Left cardiac atrium (tissue), 4 donors: ENCODE measurements around the gene SBNO2. TPM values are rescaled to one million over a fixed set of nuclear protein-coding genes. Genes with fewer than 3 reads are reported as not detected.
"Not testable (repeated sequence)": the region's sequence is repeated elsewhere in the genome, so short reads cannot be mapped to it uniquely, and the experiment has no call there.

Source experiments
- ATAC-seq, 2 donors: fragments of 200-7000 bp; cut with Tn5 transposase; one replicate each; pipeline ENCODE4 v1.9.1; 2020; ENCODE audit warnings: mild to moderate bottlenecking in 2 of 2, moderate library complexity in 2 of 2
- DNase-seq: peaks from one replicate; pipeline ENCODE4 v3.0.0-alpha.2; 2020
- intact Hi-C, 2 donors: fragments of 100-400 bp; cut with DNase I; formaldehyde crosslinking; loops; one replicate each; pipeline versions ENCODE4 v1.14.1 to v1.15.1; 2022 to 2023
- total RNA-seq, 2 donors: library from RNA; stranded (reverse); fragmentation: NEBNext Ultra II Directional; extraction: Animal tissue kit (Norgen Biotek cat#: 25700); gene quantifications; one replicate each; pipeline ENCODE4 v1.2.1, GENCODE V29; 2021
- donor health status: DM: no; HTN: yes; CAD: no.
- donor health status: DM: no; HTN: yes; CAD: no; lungs with severe emphysema.
- donor health status: DM: yes; HTN: yes; CAD: no.
- donor health status: Dilated cardiomyopathy.

The SBNO2 gene
- total RNA-seq, 2 donors from 2014 or later = 27.2 to 64.2 TPM

GRCh38 chr19:1129084-1129483 lies 45.0 kb downstream of the SBNO2 start:
- DNase-seq, intact Hi-C loops, ATAC-seq: not testable (repeated sequence)

DNA sequence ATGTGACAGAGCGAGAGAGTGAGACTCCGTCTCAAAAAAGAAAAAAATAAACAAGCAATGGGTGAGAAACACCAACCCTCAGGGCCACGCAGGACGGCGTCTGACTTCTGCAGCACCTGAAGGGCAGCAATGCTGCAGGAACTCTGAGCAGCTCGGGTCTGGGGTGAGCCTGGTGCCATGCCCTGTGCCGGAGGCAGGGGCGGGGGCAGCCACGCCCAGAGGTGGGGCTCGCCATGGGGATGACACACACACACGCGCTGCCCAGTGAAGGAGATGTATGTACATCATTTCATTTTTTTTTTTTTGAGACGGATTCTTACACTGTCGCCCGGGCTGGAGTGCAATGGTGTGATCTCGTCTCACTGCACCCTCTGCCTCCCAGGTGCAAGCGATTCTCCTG lies 46.0 kb downstream of the SBNO2 start:
- intact Hi-C loops = no loop called here
- DNase-seq (no peak), ATAC-seq (no peak)

GRCh38 chr19:1126984-1127760 lies 46.9 kb downstream of the SBNO2 start:
- ATAC-seq (no peak), DNase-seq (no peak)
- intact Hi-C loops = no loop called here

DNA sequence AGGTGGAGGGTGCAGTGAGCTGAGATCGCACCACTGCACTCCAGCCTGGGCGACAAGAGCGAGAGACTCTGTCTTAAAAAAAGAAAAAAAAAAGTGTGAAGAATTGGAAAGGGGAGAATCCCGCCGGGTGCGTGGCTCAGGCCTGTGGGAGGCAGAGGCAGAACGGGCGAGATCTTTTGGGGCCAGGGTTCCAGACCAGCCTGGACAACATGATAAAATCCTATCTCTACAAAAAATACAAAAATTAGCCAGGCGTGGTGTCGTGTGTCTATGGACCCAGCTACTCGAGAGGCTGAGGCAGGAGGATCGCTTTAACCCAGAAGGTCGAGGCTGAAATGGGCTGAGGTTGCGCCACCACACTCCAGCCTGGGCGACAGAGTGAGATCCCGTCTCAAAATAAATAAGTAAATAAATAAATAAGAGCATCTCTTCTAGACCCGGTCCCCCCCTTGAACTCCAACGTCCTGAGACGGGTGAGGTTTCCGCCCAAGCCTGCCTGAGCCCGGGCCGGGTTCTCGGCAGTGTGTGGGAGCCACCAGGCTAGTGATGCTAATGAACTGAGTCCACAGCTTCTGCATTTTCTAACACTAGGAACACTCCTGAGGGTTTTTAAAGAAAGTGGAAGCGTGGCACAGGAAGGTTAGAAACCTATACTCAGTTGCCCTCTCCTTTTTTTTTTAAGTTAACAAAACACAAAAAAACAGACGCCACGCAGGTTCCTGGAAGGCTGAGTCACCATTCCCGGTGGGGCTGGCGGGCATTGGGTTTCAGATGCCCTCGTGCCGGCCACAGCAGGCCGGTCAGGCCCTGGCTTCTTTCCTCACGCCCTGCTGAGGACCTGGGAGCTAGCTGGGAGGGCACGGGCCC lies 48.2 kb downstream of the SBNO2 start:
- intact Hi-C loops = no loop called here
- DNase-seq = no peak
- no peak for ATAC-seq

DNA sequence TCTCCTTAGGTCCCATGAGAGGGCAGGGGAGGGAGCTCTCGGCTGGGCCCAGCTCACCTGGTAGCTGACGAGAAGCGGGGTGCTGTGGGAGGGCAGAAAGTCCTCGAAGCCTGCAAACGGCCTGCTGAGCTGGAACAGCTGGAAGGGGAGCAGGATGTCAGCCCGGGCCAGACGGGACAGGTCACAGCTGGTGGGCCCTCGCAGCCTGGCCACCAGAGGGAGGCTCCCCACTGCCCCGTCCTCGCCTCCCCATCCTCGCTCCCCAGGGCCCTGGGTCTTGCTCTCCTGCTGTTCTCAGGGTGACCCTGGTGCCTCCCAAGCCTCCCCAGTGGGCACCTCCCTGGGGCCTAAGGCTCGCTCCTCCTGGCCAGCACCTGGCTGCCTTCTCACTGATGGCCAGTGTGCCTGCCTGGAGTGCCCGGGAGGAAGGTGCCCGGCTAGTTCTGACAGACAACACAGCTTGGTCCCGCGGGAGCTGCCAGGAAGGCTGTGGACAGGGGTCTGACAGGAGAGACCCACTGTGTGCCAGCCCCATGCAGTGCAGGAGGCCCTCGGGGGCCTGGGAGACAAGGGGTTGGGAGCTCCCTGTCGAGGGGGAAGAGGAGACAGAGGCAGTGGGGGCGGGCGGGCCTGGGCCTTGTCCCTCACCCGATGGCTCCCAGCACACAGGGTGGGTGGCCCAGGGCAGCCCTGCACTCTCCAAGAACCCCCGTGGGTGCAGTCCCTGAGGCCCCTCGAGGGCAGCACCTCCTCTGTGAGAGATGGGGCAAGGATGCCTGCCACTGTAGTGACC lies 50.0 kb downstream of the SBNO2 start:
- intact Hi-C loops = no loop called here
- ATAC-seq (no peak), DNase-seq (peak; percentile 22)

GRCh38 chr19:1123381-1123780 lies 50.7 kb downstream of the SBNO2 start:
- ATAC-seq = no peak
- intact Hi-C loops = no loop called here

DNA sequence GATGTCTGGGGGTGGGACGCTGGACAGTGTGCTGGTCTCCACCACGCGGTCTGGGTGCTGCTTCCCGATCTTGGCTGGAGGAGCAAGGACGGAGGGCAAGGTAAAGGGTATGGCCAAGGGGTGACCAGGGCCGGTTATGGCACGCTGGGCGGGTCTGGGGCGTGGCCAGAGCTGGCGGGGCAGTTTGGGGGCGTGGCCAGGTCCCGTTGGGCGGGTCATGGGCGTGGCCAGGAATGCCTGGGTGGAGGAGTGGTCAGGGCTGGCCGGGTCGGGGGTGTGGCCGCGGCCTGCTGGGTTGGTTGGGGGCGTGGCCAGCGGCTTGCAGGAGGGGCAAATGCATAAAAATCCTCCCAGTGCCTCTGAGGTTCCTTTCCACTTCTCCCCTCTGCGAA lies 51.1 kb downstream of the SBNO2 start:
- DNase-seq (peak; percentile 81), ATAC-seq (peak; percentile 70 to 75)
- intact Hi-C loops = no loop called here

More at GRCh38 chr19:1123381-1123780, 50.7 kb downstream of the SBNO2 start:
- DNase-seq = no peak

DNA sequence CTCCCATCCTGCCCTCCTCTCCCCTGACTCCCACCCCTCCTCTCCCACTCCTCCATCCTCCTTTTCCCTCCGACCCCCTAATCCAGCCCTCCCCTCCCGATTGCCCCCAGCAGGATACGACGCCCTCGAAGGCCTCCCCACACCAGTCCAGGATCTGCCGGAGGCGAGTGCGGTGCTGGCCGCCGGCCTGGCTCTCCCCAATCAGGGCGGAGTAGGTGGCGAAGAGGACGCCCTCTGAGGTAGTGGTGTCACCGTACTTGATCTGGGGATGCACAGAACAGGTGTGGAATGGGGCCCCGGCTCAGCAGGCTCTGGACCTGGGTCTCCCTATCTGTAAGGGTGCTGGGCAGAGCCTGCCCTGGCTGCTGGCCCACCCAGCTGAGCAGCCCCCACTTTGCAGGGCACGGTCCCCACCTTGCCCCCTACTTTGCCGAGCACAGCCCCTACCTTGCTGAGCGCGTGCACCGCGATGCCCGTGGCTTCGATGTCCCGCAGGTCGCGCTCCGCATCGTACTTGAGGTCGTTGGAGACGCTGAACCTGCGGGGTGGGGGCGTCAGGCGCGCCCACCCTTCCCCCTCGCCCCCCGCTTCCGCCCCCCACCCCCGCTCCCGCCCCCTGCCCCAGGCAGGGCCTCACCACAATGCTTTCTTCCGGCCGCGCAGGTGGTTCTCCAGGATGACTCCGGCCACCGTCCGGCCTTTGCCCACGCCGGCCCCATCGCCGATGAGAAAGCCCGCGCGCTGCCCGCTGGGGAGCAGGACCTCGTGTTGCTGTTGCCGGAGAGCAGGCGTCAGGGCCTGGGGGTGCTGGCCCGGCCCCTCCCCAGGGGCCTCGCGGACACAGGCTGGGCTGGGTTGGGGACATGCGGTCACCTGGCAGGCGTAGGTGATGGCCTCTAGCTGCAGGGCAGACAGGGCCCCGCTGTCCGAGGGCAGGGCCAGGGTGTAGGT lies 51.8 kb downstream of the SBNO2 start:
- peak; percentile 20 for DNase-seq
- ATAC-seq = no peak
- intact Hi-C loops = no loop called here

DNA sequence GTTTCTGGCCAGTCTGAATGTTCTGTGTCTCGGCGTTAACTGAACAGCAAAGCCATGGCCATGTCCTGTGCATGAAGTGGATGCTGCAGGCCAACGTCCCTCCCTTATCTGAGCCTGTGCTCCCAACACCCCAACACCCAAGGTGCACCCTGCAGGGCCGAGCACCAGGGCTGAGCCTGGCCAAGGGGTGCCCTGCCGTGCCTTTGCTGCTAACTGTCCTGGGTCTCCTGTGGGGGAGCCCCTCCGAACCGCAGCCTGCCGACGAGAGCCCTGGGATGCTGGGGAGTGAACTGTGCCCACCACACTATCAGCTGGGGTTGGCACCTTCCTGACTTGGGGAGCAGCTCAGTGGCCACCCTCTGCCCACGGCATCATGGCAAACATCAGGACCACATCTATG lies 52.7 kb downstream of the SBNO2 start:
- intact Hi-C loops = no loop called here
- ATAC-seq = no peak
- no peak for DNase-seq

- intact Hi-C loops = loop anchor here (5.0 kb wide), 2 partner anchors 63 to 73 kb away; no protein-coding TSS in a partner anchor
- DNase-seq (peak; percentile 25), ATAC-seq (no peak)
Measured at GRCh38 chr19:1119475-1120217, 54.4 kb downstream of the SBNO2 start.

DNA sequence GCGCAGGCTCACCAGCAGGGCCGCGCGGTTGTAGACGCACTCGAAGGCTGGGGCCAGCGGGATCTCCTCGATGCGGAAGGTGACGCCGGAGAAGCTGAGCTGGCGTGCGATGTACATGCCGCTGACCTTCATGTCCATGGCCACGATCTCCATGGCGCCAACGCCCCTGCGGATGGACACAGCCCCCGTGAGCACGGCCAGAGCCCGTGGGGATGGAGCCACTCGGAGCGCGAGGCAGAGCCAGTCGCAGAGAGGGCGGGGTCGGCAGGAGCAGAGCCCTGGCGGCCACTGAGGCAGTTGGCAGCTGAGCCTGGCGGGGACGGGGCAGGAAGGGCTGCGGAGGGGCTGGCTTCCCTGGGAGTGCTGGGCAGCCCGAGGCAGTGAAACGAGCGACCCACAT lies 55.1 kb downstream of the SBNO2 start:
- no peak for ATAC-seq
- intact Hi-C loops = loop anchor here (5.0 kb wide), 2 partner anchors 63 to 73 kb away; no protein-coding TSS in a partner anchor
- peak; percentile 24 for DNase-seq

GRCh38 chr19:1117654-1118053 lies 56.4 kb downstream of the SBNO2 start:
- intact Hi-C loops = loop anchor here (5.0 kb wide), 2 partner anchors 65 to 75 kb away; no protein-coding TSS in a partner anchor
- no peak for ATAC-seq
- no peak for DNase-seq

- intact Hi-C loops = loop anchor here (5.0 kb wide), 2 partner anchors 65 to 75 kb away; no protein-coding TSS in a partner anchor
- ATAC-seq (no peak), DNase-seq (peak; percentile 22)
Measured at GRCh38 chr19:1116726-1117581, 57.1 kb downstream of the SBNO2 start.

DNA sequence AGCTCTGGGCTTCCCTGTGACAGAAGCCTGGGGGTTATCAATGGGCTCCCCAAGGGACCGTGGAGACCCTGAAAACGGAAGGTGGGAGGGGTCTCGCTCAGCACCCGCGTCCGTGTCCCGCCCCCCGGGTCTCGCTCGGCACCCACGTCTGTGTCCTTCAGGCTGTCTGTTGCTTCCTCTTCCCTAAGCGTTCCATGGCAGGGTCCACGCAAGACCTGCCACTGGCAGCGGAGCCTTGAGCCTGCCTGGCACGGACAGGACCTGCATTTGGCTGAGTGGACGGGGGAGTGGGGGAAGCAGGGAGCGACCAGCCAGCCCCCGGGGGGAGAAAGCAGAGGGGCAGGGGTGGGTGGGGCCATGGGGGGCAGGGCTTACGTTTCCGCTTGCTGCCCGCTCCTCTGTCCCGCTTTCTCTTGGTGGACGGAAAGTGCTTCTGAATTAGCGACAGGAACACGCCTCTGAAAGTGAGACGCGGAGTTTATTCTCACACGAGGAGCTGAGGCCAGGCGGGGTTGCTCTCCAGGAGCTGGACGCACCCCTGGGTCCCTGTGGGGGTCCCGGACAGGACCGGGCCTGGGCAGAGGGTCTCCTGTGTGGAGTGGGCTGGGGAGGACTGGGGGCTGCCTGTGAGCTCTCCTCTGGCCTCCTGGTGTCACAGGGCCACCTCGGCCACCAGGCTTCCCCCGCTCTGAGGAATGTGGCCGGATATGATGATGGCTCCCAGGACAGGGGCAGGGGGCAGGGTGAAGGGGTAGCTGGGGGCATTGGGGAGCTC lies 58.2 kb downstream of the SBNO2 start:
- ATAC-seq = no peak
- intact Hi-C loops = loop anchor here (5.0 kb wide), 2 partner anchors 66 to 76 kb away; no protein-coding TSS in a partner anchor
- DNase-seq = no peak

DNA sequence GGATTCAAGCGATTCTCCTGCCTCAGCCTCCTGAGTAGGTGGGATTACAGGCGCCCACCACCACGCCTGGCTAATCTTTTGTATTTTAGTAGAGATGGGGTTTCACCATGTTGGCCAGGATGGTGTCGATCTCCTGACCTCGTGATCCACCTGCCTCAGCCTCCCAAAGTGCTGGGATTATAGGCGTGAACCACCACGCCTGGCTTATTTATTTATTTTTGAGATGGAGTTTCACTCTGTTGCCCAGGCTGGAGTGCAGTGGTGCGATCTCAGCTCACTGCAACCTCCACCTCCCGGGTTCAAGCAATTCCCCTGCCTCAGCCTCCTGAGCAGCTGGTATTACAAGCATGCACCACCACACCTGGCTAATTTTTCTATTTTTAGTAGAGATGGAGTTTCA lies 59.3 kb downstream of the SBNO2 start:
- intact Hi-C loops = loop anchor here (5.0 kb wide), 2 partner anchors 68 to 78 kb away; no protein-coding TSS in a partner anchor
- DNase-seq, ATAC-seq: not testable (repeated sequence)
